Aorta (tissue), 5 donors: ENCODE results near the gene TUBA3D. TPM values are rescaled to one million over a fixed set of nuclear protein-coding genes. Genes with fewer than 3 reads are reported as not detected.
"Not testable (repeated sequence)": the region's sequence is repeated elsewhere in the genome, so short reads cannot be mapped to it uniquely, and the experiment has no call there.

Source experiments
- ATAC-seq: fragments of 200-7000 bp; cut with Tn5 transposase; one replicate; pipeline ENCODE4 v1.9.1; 2022; ENCODE audit warnings: moderate library complexity; ENCODE audit not compliant: low FRiP score
- DNase-seq, 2 donors: peaks; one replicate each; pipeline ENCODE4 v3.0.0-alpha.2; 2020
- H3K27ac ChIP-seq, 2 donors: one replicate each; pipeline ENCODE4 v1.5.1; 2013; ENCODE audit warnings: low read length in 2 of 2, mild to moderate bottlenecking in 2 of 2, moderate library complexity in 2 of 2, control low read depth in 1 of 2, inconsistent platforms in 1 of 2, low read depth in 1 of 2
- H3K27me3 ChIP-seq, 2 donors: one replicate each; pipeline ENCODE4 v1.6.1; 2013; ENCODE audit warnings: control low read depth in 1 of 2, low read length in 1 of 2, mild to moderate bottlenecking in 1 of 2, moderate library complexity in 1 of 2; ENCODE audit not compliant: insufficient read depth in 2 of 2, control insufficient read depth in 1 of 2
- H3K36me3 ChIP-seq, 2 donors: one replicate each; pipeline ENCODE4 v1.6.1; 2013; ENCODE audit warnings: control low read depth in 1 of 2, low read length in 1 of 2, mild to moderate bottlenecking in 1 of 2; ENCODE audit not compliant: insufficient read depth in 2 of 2, control insufficient read depth in 1 of 2
- H3K4me1 ChIP-seq, 2 donors: one replicate each; pipeline ENCODE4 v1.6.1; 2013; ENCODE audit warnings: low read length in 2 of 2, control low read depth in 1 of 2, mild to moderate bottlenecking in 1 of 2, moderate library complexity in 1 of 2; ENCODE audit not compliant: insufficient read depth in 2 of 2, control insufficient read depth in 1 of 2
- H3K4me3 ChIP-seq, 2 donors: one replicate each; pipeline ENCODE4 v1.5.1; 2013; ENCODE audit warnings: low read length in 2 of 2, control low read depth in 1 of 2, mild to moderate bottlenecking in 1 of 2
- H3K9me3 ChIP-seq: one replicate; pipeline ENCODE4 v1.6.1; 2013; ENCODE audit warnings: mild to moderate bottlenecking, low read length; ENCODE audit not compliant: control insufficient read depth
- WGBS, 2 donors: extraction: QIAGEN DNeasy Blood & Tissue Kit; methylation state at CpG; one replicate each; pipeline ENCODE4 v1.1.7; 2013; 5-methylcytosine and 5-hydroxymethylcytosine counted together
- intact Hi-C, 2 donors: fragments of 100-400 bp; cut with DNase I; formaldehyde crosslinking; loops; one replicate each; pipeline versions ENCODE4 v1.14.2 to v1.15.0; 2022
- polyA plus RNA-seq, 2 donors: library from polyadenylated mRNA; stranded (reverse); fragments of 200-250 nt; gene quantifications; one replicate each; pipeline ENCODE4 v1.2.3, GENCODE V29; 2013
- total RNA-seq, 2 donors: library from RNA; stranded (reverse); fragmentation: NEBNext Ultra II Directional; extraction: Animal tissue kit (Norgen Biotek cat#: 25700); gene quantifications; one replicate each; pipeline ENCODE4 v1.2.1, GENCODE V29; 2021
- donor health status: healthy with polysubstance abuse.
- donor health status: Bipolar disorder and iron deficiency.
- donor health status: DM: no; HTN: no; CAD: no.
- donor health status: DM: no; HTN: no; CAD: no.
- donor health status: DM: yes; HTN: yes; CAD: no.

Gene TUBA3D
- total and polyA plus RNA-seq, 4 donors, result 1.9 TPM; not detected in 3

DNA sequence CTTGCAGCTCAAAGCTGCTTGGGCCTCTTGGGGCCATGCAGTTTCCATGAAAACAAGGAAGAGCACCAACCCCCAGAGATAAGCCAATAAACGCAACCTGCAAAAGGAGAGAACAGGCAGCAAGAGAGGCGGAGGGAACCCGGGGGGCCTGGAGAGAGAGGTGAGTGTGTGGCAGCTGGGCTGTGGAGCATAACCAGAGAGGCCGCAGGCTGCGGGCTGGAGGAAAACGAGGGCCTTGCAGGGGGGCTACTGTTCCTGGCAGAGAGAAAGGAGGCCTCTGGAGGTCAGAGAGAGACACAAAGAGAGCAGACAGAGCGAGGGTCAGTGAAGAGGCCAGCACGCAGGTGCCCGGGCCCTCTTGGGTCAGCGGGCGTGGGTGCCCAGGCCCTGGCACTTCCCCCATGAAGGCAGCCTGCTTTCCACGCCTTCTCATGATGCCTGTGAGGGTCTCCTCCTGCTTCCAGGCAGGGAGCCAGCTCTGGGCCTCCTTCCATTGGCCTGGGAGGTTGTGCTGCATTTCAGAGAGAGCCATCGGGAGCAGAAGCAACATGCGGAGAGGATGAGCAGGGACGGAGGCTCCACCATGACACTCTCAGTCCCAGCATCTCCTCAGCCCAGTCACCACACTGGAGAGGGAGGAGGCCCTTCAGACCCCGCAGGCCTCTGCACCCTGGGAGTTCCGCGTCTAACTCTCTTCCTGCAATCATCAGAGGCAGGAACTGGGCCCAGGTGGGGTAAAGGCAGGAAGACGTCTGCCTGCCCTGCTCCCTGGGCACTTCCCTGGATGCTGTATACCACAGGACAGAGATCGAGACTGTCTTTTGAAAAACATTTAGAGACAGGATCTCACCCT lies 14.9 kb downstream of the TUBA3D start:
- WGBS, 2 donors, result 73 to 85% methylated on average over 20 of the region's 20 CpGs

DNA sequence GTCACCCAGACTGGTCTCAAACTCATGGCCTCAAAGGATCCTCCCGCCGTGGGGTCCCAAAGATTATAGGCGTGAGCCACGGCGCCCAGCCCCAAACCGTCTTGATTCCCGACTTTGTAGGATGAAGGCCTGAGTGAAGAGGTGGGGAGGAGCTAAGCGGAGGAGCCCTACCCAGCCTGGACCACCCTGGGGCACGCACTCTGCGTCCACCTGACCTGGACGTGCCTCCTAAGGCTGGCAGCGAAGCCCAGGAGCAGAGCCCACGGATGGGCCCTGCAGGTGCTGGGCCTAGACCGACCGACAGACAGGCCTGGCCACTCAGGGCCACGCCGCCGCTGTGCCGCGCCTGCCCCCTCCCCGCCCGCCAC lies 15.5 kb downstream of the TUBA3D start:
- H3K4me1 ChIP-seq, H3K36me3 ChIP-seq, ATAC-seq, H3K27ac ChIP-seq, DNase-seq, H3K4me3 ChIP-seq, H3K27me3 ChIP-seq, H3K9me3 ChIP-seq: not testable (repeated sequence)
- WGBS, 2 donors, result 28 to 45% methylated on average over 10 to 22 of the region's 22 CpGs
- intact Hi-C loops, result loop anchor here in 1 of 2 donors (10.0 kb wide), 1 partner anchor 387 kb away; the partner anchor contains the start of gene PLEKHB2

More for the DNA sequence above, 14.9 kb downstream of the TUBA3D start:
- not testable (repeated sequence) for DNase-seq, H3K9me3 ChIP-seq, H3K36me3 ChIP-seq, H3K27ac ChIP-seq, H3K27me3 ChIP-seq, H3K4me3 ChIP-seq, H3K4me1 ChIP-seq, ATAC-seq
- intact Hi-C loops, result loop anchor here in 1 of 2 donors (10.0 kb wide), 1 partner anchor 386 kb away; the partner anchor contains the start of gene PLEKHB2

DNA sequence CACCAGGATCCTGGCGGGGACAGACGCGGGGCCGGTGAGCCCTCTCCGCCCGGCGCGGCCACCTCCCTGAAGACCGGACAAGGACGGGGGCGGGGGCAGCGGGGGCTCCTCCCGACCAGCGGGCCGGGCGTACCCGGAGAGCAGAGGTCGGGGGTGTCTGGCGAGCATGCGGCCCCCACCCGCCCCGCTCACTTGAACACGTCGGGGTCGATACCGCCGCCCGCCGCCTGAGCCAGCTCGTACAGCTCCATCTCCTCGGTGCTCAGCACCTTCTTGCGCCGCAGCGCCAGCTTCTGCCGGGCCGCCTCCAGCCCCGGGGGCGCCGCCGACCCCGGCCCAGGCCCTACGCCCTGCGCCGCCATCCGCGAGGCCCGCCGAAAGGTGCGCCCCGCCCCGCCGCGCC lies 16.1 kb downstream of the TUBA3D start, which contains the start of gene MZT2A:
MZT2A (minus strand) TSS at position 383 of the 403 bp plus-strand sequence; CDS start at position 362, 21 bp downstream.
- not testable (repeated sequence) for H3K9me3 ChIP-seq, H3K4me1 ChIP-seq, ATAC-seq, H3K36me3 ChIP-seq, H3K27me3 ChIP-seq, DNase-seq
- peak within 1 kb of the TSS; percentile 68 to 80 for H3K4me3 ChIP-seq
- 1 to 4% methylated on average over 24 to 53 of the region's 53 CpGs for WGBS, 2 donors
- H3K27ac ChIP-seq, result peak within 1 kb of the TSS in 1 of 2 donors; percentile 60
- intact Hi-C loops, result loop anchor here in 1 of 2 donors (10.0 kb wide), 1 partner anchor 387 kb away; the partner anchor contains the start of gene PLEKHB2

DNA sequence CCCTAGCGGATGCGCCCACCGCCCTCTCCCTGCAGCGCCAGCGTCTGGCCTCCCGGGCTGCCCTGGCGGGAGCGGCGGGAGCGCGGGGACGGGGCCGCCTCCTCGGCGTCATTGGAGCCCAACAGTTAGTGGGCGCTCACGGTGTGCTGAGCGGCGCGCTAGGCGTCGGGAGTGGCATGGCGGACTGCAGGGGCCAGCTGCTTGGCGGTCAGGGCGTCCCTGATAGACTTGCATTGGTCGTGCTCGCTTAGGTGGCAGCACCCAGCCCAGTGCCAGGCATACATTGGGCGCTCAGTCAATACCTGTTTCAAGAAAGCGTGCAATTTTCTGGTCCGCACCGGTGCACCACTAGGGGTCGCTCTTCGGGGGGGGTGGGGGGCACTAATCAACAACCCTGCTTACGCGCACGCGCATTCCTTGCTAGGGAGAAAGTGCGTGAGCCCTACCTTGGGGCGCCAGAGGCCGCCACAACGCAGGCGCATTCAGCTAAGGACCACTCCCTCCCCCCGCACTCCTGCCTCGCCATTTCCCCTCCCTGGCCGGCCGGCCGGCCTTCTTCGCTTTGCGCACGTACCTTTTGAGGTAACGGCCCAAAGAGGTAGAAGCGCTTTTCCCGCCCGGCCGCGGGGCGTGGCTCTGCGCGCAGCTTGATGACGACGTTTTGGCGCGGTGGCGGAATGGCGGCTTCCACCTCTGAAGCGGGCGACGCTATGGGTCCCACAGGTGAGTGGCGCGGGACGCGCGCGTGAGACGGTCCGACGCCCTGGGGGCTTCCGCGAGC lies 16.7 kb downstream of the TUBA3D start:
- no peaks in the 10 kb centered on the region for H3K9me3 ChIP-seq
- peaks cover 0 to 1% of the 10 kb centered on the region in 2 donors for H3K4me1 ChIP-seq
- DNase-seq (peak; percentile 94 to 96), ATAC-seq (peak; percentile 92)
- peak overlapping the region; percentile 68 to 80 for H3K4me3 ChIP-seq
- WGBS, 2 donors, result 0% methylated on average over 70 to 79 of the region's 79 CpGs
- H3K27ac ChIP-seq, result peak overlapping the region in 1 of 2 donors; percentile 60
- H3K27me3 ChIP-seq, result no peaks in the 10 kb centered on the region
- intact Hi-C loops, result loop anchor here in 1 of 2 donors (10.0 kb wide), 1 partner anchor 388 kb away; the partner anchor contains the start of gene PLEKHB2
- H3K36me3 ChIP-seq, result no peaks in the 10 kb centered on the region

GRCh38 chr2:131493199-131493968 lies 17.5 kb downstream of the TUBA3D start:
- intact Hi-C loops, result loop anchor here in 1 of 2 donors (10.0 kb wide), 1 partner anchor 389 kb away; the partner anchor contains the start of gene PLEKHB2
- Histone ChIP-seq H3K27me3 (no peaks in the 10 kb centered on the region), H3K4me3 (peak overlapping the region; percentile 68 to 80), H3K4me1 (peaks cover 0 to 1% of the 10 kb centered on the region in 2 donors), H3K27ac (peak overlapping the region in 1 of 2 donors; percentile 60), H3K36me3 (no peaks in the 10 kb centered on the region), H3K9me3 (no peaks in the 10 kb centered on the region)
- DNase-seq, result peak; percentile 38 to 56
- no peak for ATAC-seq
- WGBS, 2 donors, result 0 to 1% methylated on average over 34 to 40 of the region's 40 CpGs

DNA sequence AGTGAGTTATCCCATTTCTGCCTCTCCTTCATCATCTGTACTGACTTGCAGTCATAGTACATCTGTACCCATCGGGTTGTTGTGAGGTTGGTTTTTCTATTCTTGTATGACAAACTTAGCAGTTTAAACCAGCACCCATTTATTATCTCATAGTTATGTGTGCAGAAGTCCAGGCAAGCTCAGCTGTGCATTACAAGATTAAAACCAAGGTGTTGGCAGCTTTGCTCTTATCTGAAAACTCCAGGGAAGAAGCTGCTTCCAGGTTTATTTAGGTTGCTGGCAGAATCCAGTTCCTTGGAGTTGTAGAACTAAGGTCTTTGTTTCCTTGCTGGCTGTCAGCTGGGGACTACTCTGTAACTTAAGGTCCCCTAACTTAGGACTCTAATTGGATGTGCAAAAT lies 19.6 kb downstream of the TUBA3D start:
- not testable (repeated sequence) for DNase-seq, H3K4me1 ChIP-seq, H3K36me3 ChIP-seq, H3K27me3 ChIP-seq, H3K4me3 ChIP-seq, H3K9me3 ChIP-seq, H3K27ac ChIP-seq, ATAC-seq
- intact Hi-C loops, result loop anchor here in 1 of 2 donors (10.0 kb wide), 1 partner anchor 391 kb away; the partner anchor contains the start of gene PLEKHB2
- 90 to 93% methylated on average over 1 of the region's 1 CpG for WGBS, 2 donors

GRCh38 chr2:131498321-131498973 lies 22.5 kb downstream of the TUBA3D start:
- H3K27me3 ChIP-seq, DNase-seq, H3K36me3 ChIP-seq, H3K9me3 ChIP-seq, H3K4me3 ChIP-seq, ATAC-seq, H3K27ac ChIP-seq, H3K4me1 ChIP-seq: not testable (repeated sequence)
- intact Hi-C loops, result loop anchor here in 1 of 2 donors (10.0 kb wide), 1 partner anchor 394 kb away; the partner anchor contains the start of gene PLEKHB2
- WGBS, 2 donors, result 64 to 67% methylated on average over 8 of the region's 8 CpGs
